ENCODE data around the gene PPL.
"Not testable (repeated sequence)": the region's sequence is repeated elsewhere in the genome, so short reads cannot be mapped to it uniquely, and the experiment has no call there.

Gene PPL

DNA sequence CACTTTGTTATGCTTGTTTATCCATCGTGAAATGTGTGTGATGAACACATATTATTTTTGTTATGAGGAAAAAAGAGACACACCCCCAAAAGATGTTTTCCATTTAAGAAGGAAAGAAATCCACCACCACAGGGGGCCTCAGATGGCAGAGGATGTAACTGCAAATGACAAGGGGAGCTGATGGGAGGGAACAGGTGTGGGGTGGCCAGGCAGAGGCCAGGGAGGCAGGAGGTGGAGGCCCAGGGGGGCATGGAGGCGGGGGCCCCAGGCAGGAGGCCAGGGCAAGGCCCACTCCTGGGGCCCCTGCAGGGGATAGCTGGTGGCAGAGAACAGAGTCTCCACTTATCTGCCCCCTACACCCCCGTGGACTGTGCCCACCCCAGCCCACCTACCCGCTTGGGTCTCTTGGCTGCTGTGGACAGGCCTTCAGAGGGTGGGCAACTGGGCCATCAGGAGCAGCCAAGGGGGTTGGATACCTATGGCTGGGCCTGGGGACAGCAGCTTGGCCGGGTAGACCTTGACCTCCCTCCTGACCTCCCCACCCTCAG lies 28.0 kb downstream of the PPL start:
- no peak for DNase-seq

DNA sequence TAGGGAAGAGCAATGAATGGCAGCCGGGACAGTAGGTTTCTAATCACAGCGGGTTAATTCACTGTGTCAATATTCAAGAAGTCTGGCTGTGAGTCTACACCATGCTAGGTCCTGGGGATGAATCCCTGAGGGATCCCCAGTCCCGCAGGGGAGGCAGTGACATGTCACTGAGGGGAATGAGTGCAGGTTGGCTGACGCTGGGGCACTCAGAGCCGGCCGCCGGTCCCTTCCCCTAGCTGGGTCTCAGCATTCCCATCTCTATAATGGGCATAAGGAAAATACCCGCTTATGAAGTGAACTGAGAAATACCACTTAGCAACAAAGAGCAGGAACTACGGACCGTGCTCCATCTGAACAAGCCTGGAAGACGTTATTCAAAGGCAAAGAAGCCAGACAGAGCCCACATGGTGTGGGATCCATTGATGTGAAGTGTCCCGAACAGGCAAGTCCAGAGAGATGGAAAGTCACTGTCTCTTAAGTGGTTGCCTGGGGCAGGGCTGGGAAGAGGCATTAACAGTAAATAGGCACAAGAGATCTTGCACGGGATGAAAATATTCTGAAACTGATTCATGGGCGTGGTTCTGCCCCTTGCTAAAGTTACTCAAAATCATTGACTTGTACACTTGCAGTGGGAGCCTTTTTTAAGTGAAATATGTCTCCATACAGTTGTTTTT lies 31.9 kb downstream of the PPL start:
- DNase-seq, result no peak

DNA sequence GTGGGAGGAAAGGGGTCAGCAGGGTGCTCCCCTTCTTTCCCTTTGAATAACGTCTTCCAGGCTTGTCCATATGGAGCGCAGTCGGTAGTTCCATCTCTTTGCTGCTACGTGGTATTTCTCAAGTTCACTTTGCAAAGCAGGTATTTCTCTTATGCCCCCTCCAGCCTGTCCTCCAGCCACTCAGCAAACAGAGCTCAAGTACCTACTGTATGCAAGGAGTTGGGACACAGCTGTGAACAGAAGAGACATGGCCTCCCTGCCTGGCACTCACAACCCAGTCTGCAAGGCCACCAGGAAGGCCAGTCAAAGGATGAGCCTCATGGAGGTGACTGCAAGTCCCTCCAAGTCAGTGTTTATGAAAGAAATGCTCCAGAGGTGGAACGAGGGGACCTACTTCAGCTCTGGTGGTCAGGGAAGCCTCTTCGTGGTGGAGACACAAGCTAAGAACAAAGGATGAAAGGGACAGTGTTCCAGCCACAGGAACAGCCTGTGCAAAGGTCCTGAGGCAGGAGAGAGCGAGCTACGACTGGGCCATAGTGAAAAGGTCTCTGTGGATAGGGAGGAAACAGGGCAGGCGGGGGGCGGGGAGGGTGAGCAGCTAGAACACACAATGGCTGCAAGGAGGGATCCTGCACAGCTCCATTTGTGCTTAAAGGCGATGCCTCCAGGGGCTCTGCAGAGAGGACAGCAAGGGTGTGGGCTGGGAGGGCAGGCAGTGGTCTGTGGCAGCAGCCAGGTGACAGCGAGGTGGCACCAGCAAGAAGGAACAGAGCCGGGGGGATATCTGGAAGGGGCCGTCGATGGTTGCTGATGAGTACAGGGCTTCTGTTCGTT lies 32.6 kb downstream of the PPL start:
- DNase-seq, result no peak

DNA sequence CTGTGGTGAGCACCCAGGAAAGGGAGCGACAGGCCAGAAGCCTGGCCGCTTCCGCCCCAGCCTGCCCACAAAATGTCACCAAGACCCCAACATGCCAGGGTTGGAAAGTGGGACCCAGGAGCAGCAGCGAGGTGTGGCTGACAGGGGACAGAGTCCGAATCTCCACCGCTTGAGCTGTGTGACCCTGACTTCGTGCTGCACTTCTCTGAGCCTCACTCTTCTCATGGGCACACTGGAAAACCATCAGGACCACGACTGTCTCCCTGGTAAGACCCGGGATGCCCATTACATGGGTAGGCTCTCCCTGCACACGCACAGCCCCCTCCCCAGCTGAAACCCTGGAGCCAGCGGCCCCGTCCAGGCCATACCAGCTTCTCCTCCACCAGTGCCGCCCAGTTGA lies 34.9 kb downstream of the PPL start:
- no peak for DNase-seq

DNA sequence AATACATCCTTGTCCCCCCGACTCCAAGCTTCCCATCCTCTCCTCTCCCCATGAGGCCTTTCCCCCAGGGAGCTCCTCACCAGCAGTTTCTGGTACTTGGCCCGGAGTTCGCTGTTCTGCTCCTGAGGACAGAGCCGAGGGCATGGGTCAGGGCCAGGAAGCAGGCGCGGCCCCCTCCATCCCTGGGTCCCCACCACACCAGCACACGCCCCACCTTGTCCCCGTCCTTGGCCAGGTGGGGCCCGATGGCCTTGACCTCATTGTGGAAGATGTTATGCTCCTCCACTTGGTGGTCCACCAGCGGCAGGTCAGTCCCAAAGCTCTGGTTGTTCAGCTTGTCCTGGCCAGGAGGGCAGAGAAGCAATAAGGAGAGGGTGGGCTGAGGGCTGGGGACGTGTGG lies 36.2 kb downstream of the PPL start:
- DNase-seq, result no peak

DNA sequence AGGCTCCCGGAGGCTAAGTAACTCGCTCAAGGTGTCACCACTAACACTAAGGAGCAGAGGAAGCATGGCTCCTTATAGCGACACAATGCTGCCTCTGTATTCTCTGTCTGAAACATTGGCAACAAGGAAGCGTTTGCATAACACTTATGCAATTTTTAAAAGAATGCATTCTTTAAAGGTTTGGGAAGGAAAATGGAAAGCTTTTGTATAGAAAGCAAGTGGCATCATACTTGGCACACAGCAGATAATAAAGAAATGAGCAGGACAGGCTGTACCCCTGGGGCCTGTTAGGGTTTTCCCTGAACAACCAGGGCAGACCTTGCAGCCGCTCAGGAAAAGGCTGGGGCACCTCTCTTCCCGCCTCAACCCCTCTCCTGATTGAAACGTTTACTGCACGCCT lies 36.9 kb downstream of the PPL start:
- no peak for DNase-seq

DNA sequence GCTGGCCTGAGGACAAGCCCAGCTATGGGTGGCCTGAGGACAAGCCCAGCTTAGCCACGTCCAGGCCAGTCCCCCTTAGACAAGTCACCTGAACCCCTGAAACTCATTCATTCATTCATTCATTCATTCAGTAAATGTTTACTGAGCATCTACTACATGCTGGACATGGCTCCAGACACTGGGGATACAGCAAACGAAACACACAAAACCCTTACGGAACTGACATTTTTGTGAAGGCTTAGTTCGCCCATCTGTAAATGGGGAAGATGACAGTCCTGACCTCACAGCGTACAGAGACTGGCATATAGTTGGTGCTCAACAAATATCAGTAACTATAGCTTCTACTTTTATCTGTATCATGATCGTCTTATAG lies 37.5 kb downstream of the PPL start:
- DNase-seq, result no peak

DNA sequence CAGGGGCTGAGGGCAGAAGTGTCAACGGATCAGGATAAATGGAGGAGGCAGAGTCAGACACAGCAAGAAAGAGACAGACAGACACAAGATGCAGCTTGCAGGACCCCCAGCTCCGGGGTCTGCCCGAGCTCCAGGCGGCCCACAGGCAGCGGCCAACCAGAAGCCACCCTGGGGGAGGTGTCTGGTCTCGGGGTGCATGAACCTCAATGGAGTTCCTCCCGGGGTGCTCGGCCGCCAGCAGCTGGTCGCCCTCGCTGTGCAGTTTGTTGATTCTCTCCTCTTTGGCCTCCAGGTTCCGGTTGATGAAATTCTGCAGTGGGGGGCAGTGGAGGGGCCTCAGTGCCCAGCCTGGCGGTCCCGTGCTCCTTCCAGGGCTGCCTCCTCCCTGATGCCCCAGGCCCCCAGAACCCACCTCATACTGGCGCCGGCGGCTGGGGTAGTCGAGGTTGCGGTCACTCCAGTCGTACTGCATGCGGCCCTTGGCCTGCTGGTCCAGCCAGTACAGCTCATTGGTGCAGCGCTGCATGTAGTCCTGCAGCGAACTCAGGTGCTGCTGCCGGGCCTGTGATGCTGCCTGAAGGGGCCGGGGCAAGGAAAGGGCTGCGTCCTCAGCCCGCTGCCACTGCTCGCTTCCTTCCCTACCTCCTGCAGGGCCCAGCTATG lies 38.0 kb downstream of the PPL start:
- no peak for DNase-seq

DNA sequence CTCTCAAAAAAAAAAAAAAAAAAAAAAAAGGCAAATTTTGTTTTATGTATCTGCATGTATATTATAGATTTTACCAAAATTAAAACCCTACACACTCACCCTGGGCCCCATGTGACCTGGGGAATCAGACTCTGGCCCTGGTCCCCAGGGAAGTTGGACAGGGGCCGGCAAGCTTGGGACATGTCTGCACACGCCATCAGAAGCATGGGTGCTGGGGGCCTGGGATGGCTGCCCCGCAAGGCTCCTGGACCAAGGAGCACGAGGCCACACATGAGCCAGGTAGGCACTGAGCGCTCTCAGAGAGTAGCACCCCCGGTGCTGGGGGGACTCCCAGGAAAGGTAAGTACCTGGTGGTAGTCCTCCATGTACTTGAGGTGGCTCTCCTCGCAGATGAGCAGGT lies 39.6 kb downstream of the PPL start:
- no peak for DNase-seq

DNA sequence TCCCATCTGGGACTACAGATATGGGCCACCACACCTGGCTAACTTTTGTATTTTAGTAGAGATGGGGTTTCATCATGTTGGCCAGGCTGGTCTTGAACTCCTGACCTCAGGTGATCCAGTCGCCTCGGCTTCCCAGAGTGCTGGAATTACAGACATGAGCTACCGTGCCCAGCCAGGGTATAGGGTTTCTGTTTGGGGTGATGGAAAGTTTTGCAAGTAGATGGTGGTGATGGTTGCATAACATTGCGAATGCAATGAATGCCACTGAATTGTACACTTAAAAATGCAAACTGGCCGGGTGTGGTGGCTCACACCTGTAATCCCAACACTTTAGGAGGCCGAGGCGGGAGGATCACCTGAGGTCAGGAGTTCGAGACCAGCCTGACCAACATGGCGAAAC lies 40.2 kb downstream of the PPL start:
- not testable (repeated sequence) for DNase-seq

DNA sequence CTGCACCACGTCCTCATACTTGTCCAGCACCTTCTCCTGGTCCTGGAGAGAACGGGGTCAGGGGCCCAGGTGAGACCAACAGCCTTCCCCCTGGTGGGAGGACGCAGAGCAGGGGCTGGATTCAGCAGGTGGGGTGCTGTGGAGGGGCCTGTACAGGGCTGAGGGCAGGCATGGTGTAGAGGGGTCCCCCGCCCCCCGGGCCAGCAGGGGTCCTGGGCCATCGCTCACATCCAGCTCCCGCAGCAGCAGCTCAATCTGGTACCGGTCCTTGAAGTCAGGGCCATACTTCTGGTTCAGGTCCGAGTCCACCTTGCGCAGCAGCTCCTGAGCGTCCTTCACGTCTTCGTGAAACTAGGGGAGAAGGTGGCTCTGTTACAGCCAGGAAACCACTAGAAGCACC lies 41.6 kb downstream of the PPL start:
- no peak for DNase-seq

DNA sequence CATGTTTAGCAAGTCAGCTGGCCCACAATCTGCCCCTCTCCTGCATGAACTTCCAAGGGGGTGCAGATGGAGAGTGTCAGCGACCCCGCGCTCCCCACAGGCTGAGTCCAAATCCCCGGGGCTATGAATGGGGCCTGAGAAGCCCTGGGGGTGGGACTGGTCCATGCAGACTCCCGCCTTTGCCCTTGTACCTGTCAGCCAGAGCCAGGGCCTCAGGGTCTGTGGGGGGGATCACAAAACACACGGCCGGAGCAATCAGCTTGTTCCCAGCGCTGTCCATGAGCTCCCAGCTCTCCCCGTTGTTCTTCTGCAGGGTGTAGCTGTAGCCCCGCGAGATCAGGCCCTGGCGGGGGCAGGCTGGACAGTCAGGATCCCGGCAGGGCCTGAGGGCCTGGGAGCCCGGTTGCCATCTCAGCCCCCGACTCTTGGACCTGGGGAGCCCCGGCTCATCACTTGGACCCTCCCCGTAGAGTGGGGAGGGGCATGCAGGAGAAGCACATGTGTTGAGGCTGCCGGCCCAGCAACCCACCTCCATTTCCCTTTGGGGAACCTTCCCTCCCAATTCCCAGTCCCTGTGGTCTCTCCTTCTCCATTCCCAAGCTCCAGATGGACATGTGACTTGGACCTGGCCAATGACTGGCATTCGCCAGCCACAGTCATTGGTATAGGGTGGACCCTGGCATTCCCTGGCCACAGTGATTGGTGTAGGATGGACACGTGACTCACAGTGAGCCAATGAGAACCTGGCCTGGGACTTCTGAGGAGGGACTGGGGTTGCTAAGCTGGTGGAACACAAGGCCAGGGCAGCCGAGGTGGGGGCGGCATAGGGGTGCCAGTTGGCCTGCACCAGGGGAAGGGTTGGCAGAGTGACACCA lies 42.4 kb downstream of the PPL start:
- no peak for DNase-seq

DNA sequence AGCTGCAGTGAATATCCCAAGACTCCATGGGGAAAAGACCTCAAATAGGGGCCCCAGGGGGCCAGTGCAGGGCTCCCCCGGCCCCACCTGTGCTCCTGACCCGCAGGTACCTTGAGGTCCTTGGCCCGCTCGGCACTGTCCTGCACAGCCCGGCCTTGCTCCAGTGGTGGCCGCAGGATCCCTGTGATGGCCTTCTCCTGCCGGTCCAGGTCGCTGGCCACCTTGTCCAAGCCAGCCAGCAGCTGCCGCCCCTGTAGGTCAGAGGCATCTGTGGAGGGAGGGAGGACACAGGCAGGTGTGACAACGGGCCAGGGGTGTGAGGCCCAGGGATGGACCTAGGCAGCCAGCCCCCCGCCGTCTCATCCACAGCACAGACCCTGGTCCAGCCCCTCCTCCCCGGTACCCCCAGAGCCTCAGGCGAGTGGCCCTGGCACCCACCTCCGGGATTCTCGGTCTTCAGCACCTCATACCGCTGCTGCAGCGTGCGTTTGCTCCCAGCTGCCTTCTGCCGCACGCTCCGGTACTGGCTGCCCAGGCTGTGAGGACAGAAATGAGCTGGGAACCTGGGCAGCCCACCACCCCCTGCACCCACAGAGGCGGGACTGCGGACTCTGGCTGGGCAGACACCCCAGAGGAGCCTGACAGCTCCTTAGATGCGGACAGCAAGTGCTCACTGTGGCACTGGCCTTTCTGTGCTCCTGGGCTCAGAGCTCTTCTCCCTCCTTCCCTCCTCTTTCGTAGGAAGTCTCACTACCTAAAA lies 43.7 kb downstream of the PPL start:
- DNase-seq, result no peak

DNA sequence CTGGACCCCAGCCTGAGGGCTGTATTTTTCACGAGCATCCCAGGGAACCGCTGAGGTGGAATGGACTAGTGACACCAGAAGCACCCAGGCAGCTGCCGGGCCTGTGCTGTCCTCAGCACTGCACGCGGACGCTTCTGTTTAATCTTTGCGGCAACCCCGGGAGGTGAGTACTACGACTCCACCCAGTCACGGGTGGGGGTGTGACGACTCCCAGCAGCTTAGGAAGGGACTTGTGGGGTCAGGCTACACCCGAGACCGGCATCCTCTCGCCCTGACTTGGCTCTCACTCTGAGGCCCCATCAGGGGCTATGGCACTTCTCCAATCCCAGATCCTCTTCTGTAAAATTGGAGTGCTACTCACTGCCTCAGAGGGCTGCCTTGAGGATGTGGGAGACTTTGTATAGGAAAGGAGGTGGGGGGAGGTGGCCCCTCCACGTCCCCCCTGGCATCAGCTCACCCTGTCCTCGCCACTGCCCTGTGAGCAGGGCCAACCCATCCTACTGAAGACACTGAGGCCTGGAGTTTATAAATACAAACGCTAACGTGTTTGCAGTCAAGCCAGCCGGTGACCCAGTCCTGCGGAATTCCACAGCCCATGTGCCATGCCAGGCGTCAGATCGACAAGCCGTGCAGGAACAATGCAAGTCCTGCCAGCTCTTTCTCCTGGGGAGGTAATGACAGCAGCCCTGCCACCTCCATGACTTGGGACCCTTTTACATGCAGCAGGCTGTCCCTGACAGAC lies 44.4 kb downstream of the PPL start:
- DNase-seq, result no peak

DNA sequence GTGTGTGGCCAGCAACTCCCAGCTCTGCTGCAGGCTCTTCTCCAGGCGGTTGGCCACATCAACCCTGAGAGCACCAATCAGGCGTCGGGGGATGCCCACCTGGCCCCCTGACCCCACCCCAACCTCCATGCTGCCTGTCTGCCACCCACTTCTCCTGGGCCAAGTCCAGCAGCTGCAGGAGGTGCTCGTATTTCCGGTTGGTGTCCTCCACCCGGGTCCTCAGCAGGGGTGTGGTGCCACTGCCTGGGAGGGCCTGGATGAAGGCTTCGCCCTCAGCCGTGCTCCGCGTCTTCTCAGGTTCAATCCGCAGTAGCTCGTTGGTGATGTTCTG lies 45.1 kb downstream of the PPL start:
- no peak for DNase-seq

DNA sequence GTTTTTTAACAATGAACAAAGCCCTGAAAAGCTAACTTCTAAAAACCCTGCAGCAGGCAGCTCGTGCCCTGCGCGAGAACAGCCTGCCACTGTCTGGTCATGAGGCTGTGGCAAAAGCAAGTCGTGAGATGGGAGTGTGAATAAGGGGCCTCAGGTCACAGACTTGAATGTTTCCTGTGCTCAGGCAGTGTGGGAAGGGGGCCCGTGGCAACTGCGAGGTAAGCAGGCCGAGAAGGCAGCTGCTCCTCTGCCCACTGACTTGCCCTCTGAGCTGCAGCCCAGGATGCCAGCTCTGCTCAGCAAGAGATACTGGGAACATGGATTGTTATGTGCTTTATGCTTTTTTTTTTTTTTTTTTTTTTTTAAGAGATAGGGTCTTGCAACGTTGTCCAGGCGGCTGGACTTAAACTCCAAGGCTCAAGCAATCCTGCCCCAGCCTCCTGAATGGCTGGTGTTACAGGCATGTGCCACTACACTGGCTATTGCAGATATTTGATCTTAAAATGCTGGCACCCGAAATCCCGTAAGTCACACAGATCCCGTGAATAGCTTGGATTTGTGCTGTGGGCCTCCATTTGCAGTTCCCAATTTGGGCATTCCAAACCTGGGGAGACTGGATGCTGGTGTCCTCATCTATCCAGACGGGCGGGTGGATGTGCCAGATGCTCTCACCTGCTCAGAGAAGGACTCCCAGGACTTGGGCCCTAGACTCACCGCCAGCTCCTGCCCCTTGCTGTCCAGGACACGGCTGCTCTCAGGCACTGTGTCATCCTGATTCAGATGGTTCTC lies 45.7 kb downstream of the PPL start:
- no peak for DNase-seq

DNA sequence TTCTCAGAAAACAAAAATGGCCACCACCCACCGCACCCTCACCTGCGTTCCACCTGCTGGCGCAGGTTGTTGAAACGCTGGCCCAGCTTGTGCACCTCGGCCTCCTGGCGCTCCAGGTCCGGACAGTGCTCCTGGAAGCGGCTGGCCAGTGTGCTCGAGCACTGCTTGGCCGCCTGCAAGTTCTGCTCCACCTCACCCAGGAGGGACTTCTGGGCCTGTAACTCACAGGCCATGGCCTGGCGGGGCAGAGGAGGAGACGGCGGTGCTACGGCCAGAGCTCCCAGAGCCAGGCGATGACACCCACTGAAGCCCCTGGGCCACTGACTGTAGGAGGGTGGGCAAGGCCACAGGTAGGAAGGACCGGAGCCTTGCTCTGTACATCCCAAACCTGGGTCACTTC lies 46.3 kb downstream of the PPL start:
- no peak for DNase-seq

DNA sequence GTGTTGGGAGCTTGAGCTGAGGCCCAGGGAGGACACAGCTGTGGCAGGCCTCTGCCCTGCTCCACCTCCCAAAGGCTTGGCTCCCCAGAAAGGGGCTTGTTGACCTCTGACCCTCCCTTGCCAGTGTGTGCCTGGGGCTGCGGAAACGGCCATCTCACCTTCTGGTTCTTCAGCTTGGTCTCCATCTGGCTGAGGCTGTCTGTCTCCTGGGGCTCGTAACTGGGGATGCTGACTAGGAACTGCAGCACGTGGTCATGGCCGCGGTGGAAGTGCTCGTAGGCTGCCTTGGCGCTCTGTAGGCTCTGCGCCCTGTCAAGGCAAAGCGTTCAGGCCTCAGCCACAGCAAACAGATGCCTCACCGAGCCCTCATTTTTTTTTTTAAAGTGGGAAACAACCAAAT lies 46.9 kb downstream of the PPL start:
- no peak for DNase-seq

DNA sequence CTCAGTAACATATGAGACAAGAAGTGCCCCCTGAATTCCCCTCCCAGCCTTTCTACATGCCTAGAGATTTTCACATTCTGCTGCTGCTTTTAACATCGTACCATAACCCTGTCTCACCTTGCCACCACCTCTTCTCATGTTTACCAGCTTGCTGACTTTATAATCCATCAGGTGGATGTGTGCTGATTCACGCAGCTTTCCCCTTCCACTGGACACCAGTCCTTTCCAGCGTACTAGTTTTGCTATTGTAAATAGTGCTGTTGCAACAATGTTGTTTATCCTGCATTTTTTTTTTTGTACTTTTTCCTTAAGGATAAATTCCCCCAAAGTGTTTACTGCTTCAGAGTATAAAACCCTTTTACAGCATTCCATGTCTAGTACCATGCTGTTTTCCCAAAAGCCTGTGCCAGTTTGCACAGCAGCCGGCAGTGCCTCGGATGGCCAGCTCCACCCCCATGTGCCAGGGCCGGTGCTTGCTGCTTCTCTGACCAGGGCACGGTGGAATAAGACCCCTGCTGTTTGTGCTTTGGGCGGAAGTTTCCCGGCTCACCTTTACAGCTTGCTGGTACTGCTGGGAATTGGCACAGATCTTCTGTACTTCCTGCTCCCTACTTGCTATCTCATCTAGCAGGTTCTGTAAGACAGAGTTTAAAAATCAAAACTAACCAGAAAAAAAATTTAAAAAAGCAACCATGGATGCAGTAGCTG lies 48.4 kb downstream of the PPL start:
- no peak for DNase-seq

DNA sequence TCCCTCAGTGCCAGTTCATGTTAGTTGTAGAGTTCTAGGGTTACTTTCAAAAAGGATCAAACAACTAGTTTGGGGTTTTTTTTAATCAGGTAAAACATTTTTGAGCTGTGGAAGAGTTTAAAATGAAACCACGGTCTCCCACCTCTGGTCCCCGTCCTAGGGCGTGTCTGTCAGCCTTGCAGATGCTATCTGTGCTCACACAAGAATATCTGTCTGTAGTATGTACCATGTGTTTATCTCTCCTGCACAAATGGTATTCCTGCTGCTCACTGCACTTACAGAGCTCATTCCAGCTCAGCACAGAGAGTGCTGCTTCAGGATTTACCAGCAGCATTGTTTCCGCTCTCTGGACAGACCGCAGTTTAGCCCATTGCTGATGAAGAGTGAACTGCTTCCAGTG lies 50.8 kb downstream of the PPL start:
- DNase-seq, result no peak

Data from effector CD8-positive, alpha-beta T cell (primary cell).